GM19193 (cell line): ENCODE measurements around the gene ATP8B1.

Experiments
- POLR2A ChIP-seq: IDR thresholded peaks from 4 replicates; pipeline ENCODE4 v1.6.1; 2011; ENCODE audit not compliant: insufficient read depth, insufficient read length; ENCODE audit errors: extremely low read depth

The ATP8B1 gene

DNA sequence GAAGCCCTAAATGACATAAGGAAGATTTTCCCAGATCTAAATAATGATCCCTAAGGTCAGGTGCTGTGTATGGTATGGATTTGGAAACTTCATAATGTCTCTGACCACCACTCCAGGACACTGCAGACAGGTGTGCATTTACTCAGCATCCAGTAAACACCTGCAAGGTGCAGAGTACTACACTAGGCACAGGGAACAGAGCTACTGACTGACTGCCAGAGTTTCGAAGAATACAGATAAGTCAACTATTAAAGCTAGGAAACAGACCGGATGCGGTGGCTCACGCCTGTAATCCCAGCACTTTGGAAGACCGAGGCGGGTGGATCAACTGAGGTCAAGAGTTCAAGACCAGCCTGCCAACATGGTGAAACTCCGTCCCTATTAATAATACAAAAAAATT is 65.0 kb downstream of the ATP8B1 start:
- no peak for TF ChIP-seq POLR2A

DNA sequence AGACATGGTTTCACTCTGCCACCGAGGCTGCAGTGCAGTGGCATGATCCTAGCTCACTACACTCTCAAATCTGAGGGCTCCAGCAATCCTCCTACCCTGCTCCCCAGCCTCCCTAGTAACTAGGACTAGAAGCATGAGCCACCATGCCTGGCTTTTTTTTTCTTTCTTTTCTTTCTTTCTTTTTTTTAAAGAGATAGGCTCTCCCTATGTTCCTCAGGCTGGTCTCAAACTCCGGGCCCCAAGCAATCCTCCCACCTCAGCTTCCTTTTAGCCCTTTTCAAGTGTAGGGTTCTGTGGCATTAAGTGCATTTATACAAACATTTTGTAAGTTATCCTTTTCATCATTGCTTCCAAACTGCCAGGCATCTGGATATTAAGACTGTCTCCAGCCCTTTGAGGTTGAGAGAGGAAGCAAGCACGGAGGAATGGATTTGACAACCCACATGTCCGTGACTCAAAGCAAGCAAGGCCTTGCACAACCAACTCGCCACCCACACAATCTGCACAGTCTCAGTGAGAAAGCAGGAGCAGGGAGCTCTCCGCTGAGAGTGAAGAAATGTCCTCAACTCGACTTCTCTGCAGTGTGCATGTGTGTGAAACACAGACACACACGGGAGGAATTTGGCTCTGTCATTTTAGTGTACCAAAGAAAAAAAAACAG is 65.6 kb downstream of the ATP8B1 start:
- no peak for TF ChIP-seq POLR2A

DNA sequence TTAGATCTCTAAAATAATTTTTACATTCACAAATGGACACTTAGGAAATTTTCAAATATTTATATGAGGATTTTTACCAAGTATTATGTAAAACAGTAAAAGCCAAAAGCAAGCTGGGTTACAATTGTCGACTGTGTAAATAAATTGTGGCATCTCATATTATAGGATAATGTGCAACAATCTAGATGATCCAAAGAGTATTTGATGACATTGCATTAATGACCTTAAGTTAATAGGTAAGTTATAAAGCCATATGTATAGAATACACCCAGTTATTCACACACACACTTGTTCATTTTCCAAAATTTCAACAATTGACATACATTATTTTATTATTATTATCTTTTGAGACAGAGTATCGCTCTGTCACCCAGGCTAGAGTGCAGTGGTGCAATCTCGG is 69.3 kb downstream of the ATP8B1 start:
- no peak for TF ChIP-seq POLR2A

DNA sequence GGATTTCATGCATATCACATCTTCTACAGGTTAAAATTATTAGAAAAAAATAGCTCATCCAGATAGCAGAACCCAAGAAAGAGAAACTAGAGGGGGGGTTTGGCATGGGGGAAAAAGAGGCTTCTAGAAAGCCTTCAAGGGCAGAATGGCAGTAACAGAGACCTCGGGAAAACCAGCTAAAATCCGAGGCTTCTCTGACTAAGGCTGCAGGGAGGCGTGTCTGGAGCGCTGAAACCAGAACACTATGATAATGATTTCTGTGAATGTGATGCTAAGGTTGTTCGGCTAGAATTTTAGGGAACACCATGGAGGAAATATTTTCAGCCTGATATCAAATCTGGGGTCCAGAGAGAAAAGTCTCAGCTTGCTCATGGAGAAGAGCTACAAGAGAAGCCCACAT is 73.0 kb downstream of the ATP8B1 start:
- TF ChIP-seq POLR2A = no peak

DNA sequence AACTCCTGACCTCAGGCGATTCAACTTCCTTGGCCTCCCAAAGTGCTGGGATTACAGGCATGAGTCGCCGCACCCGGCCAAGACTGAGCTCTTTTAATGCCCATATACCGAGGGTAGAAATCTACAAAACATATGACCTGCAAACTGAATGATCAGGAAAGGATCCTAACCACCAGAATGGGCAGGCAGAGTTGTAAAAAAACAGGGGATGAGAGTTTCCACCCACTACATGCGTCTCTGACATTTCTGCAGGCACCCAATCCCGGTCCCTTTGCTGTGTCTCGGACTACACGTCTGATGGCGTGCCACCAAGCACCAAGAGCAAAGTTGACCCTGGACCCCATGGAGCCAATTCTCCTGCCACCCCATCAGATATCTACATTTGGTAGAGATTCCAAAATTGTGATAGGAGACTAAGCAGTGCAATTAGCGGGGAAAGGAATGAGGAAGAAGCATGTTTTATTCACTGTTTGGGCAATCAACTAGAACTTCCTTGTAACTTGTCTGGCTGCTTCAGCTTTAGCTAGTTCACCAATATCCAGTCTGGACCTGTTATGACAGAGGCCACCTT is 74.1 kb downstream of the ATP8B1 start:
- TF ChIP-seq POLR2A = no peak

DNA sequence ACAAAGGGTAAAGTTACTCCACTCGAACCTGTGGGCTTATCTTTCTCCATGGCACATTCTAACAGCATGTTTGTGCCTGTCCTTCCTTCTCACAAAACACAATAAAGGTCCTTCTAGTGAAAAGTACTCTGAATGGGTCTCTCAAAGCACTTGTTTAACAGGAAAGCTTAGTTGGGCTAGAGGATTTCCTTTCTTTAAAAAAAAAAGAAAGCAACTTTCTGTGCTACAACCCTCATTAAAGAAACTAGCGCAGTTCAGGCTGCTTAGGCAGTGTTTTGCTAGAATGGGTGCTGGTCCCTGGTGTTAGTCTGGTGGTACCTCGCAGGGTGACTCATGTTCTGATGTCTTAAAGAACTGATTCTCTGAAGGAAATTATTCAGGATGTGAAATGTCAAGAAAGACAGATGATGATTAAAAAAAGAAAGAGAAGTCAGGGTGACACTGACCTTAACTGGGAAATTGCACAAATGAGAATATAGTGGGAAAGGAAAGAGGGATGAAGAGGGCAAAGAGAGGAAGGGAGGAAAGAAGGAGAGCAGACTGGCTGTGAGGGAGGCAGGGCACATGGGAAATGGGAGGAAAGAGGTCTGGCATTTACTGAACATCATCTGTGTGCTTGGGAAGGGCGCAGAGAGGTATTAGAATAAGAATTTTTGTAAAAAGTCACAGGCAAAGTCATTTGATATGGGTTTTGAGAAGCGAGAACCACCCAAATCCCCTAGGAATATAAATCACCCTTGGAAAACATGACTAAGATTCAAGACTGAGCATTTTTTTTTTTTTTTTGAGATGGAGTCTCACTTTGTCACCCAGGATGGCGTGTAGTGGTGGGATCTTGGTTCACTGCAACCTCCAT is 74.9 kb downstream of the ATP8B1 start:
- TF ChIP-seq POLR2A = no peak

DNA sequence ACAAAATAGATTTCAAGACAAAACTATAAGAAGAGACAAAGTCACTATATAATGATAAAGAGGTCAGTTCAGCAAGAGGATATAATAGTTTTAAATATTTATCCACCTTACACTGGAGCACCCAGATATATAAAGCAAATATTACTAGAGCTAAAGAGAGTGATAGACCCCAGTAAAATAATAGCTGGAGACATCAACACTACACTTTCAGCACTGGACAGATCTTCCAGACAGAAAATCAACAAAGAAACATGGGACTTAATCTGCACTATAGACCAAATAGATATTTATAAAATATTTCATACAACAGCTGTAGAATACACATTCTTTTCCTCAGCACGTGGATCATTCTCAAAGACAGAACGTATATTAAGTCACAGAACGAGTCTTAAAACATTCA is 86.6 kb downstream of the ATP8B1 start:
- TF ChIP-seq POLR2A = no peak

DNA sequence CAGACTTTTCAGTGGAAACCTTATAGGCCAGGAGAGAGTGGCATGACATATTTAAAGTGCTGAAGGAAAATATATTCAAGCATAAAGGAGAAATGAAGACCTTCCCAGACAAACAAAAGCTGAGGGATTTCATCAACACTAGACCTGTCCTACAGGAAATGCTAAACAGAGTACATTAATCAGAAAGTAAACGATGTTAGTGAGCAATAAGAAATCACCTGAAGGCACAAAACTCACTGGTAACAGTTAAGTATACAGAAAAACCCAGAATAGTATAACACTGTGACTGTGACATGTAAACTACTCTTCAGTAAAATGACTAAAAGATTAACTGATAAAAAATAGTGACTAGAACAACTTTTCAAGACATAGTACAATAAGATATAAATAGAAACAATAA is 87.4 kb downstream of the ATP8B1 start:
- TF ChIP-seq POLR2A = no peak

DNA sequence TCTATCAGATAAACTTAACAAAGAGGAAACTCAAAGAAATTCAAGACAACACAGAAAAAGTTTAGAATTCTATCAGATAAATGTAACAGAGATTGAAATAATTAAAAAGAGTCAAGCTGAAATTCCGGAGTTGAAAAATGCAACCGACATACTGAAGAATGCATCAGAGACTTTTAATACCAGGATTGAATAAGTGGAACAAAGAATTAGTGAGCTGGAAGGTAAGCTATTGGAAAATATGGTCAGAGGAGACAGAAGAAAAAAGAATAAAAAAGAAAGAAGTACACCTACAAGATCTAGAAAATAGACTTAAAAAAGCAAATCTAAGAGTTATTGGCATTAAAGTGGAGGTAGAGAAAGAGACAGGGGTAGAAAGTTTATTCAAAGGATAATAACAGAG is 88.0 kb downstream of the ATP8B1 start:
- no peak for TF ChIP-seq POLR2A

DNA sequence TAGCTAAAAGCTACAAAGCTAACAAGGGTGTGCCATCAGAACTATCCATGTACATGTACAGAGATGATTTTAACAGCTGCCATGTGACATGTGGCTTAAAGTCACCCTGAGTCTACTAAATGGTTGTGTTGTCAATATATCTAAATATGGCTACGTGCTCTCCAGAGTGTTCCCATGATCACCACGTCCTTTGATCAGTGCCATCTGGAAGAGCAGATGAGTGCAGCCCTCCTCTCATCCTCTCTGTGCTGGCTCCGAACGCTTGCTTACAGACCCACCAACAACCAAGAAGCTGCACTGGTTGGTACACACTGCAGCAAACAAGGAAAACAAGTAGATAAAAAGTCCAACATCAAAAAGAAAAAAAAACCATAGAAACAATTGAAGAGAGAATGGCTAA is 92.9 kb downstream of the ATP8B1 start:
- TF ChIP-seq POLR2A = no peak

DNA sequence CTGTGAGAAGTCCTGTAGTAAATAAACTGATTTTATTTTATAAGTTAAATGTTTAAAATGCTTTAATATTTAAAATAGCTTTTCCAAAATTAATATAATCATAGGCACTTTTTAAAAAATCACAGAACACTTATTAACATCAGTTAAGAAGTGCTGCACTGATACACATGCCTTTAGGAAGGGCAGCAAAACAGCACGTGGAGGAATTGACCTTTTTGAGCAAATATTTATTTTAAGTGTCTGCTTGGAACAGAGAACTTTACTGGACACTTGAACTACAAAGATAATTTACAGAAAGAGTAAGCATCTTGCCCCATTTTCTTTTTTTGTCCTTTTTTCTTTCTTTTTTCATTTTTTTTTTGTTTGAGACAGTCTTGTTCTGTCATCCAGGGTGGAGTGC is 93.8 kb downstream of the ATP8B1 start:
- TF ChIP-seq POLR2A = no peak

DNA sequence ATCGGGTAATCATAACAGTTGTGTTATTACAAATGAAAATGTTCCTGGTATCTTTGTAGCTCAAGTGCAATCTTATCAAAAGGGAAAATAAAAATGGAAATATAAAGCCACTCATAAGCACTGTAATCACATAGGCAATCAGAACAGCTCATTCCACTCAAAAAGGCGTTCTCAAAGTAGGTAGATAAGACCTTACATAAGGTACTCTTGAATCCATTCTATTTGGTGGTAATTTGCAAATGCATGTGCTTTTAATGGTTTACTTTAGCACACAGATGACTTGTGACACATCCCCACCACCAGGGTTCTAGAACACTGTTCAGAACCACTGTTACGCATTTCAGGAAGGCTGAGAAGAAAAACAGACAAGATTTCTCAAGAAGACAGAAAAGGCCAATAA is 94.8 kb downstream of the ATP8B1 start:
- no peak for TF ChIP-seq POLR2A

DNA sequence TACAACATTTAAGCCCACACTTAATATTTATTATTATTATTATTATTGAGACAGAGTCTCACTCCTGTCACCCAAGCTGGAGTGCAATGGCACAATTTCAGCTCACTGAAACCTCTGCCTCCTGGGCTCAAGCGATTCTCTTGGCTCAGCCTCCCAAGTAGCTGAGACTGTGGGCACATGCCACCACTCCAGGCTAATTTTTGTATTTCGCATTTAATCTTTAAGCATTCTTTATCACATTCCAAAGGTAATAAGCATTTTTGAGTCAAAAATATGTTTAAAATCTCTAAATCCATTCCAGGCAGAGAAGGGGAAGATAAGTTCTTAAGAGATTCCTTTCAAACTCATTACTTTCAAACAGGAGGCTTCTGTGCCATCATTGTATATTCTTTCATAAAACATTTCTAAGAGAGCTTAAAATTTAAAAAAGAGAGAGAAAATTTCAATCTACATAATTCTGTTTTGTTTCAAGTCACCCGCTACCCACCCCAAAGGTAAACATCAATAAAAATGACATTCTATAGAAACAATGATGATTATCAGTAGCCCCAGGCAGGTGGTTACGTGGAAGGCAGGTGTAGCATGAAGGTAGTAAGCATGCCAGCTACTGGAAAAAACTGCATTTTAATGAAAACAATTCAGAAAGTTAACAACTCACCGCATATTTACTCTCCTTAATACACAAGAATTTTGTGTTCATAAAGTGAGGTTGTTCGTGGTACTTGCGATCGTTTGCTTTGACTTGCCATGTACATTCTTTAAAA is 97.1 kb downstream of the ATP8B1 start:
- no peak for TF ChIP-seq POLR2A

DNA sequence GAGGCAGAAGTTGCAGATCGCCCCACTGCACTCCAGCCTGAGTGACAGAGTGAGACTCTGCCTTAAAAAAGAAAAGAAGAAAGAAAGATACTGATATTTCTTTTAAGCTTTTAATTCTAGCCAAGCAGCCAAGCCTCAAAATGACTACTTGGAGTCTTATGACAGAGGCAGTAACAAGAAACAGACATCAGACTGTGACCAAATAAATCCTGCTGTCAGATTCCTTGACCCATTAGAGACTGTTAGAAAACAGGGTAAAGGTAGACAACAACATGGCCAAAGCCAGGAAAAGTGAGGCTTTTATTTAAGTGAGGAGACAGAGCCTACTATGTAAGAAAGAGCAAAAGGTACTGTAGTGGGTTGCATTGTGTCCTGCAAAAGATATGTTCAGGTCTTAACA is 98.1 kb downstream of the ATP8B1 start:
- TF ChIP-seq POLR2A = no peak

DNA sequence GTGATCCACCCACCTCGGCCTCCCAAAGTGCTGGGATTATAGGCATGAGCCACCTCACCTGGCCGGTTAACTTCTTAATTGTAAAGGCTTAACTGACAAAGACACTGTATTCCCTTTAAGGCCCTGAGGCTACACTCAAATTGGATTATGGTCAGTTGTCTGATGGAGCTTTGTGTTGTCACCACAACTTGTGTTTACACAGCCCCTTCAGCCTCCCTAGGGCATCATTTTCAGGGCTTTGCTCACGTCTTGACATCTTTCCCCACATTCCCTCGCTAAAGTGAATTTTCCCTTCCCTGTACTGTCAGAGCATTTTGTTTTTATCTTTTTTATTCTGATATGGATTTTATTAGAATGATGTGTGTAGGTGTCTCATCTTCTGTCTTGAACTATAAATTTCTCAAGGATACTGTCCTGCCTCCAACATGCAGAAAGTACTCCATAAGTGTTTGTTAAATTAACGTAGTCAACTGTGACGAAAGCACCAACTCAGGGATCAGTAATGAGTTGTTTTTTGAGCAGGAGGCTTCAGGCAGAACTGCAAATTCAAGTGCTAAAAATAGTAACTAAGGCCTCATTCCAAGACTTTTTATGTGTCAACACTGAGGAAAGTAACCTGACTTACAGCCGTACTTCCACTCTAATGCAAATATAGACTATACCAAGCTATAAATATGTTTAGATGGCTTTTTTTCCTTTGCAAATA is 104.4 kb downstream of the ATP8B1 start:
- no peak for TF ChIP-seq POLR2A
